ENCODE results near the gene SYT5. TPM values are rescaled to one million over a fixed set of nuclear protein-coding genes. Genes with fewer than 3 reads are reported as not detected.

The SYT5 gene
- total and polyA plus RNA-seq, 2 donors (not counting 3 experiments of a cell fraction or from before 2014, with no cell fraction given), result 0.42 TPM; not detected in 1

GRCh38 chr19:55157064-55157908, 22.8 kb downstream of the SYT5 start, which contains the start of gene TNNI3:
TSS of gene TNNI3 (minus strand) at chr19:55157732. CDS start at chr19:55157589, 143 bp downstream.
- DNase-seq (ENCODE audit: low read depth, low spot score) (no peak), FAIRE-seq (no peak)
- ChIA-PET POLR2A (no interaction called here), CTCF (interaction anchor here (1.3 to 4.6 kb wide), 2 partner anchors 9 to 15 kb away, joined by 3 to 64 read pairs; partner anchors contain the start of gene DNAAF3)
- no peaks in the 10 kb centered on the region for H3K4me1 ChIP-seq (ENCODE audit: control insufficient read depth, extremely low read depth, insufficient read depth, low read length)
- dilution Hi-C loops (cut with MboI; ENCODE audit: extremely low pct_ligation_motif_present, low sequenced_read_pairs), result no loop called here
- BruUV-seq (replicated peaks), result no TSS peak
- intact Hi-C loops (cut with micrococcal nuclease), result no loop called here
- no peaks in the 10 kb centered on the region for H3K9me1 ChIP-seq (replicated peaks; ENCODE audit: control insufficient read depth, extremely low read depth, insufficient read depth, low read length)
- TF ChIP-seq FOS (IDR thresholded peaks at IDR 0.05; ENCODE audit: borderline replicate concordance, insufficient read depth, low read length), result no peak
- TF ChIP-seq, protein P1, sequence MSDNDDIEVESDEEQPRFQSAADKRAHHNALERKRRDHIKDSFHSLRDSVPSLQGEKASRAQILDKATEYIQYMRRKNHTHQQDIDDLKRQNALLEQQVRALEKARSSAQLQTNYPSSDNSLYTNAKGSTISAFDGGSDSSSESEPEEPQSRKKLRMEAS (IDR thresholded peaks at IDR 0.05; ENCODE audit: insufficient read depth, insufficient read length), result no peak
- no peak for TF ChIP-seq JUN (IDR thresholded peaks at IDR 0.05; ENCODE audit: borderline replicate concordance, insufficient read depth, insufficient read length, low read depth)
- TF ChIP-seq MYC (IDR thresholded peaks at IDR 0.05; ENCODE audit: low read depth, low read length), result no peak
- TF ChIP-seq POLR2AphosphoS5 (IDR thresholded peaks at IDR 0.05; ENCODE audit: insufficient read depth, low read depth, low read length), result no peak
- no peak for TF ChIP-seq EZH2 (IDR thresholded peaks at IDR 0.05; ENCODE audit: borderline replicate concordance, low read depth, low read length, severe bottlenecking)
- no peak for TF ChIP-seq POLR2A (IDR thresholded peaks at IDR 0.05; ENCODE audit: low read depth, low read length)
- H3K27ac ChIP-seq (ENCODE audit: insufficient read depth, low read depth, low read length), result no peak within 1 kb of the TSS
- no peak within 1 kb of the TSS for H2AFZ ChIP-seq (ENCODE audit: low read depth, low read length)
- no peak within 1 kb of the TSS for H3K9ac ChIP-seq (replicated peaks; ENCODE audit: extremely low read depth, insufficient read depth, low read length)
- no peaks in the 10 kb centered on the region for H3K36me3 ChIP-seq (ENCODE audit: control insufficient read depth in 2 of 2, extremely low read depth in 1 of 2, insufficient read depth in 2 of 2, low read length in 2 of 2)
- no peak within 1 kb of the TSS for H3K4me3 ChIP-seq (replicated peaks in 1 of 3; ENCODE audit: insufficient read depth in 1 of 3, low read depth in 1 of 3, low read length in 3 of 3)
- no peaks in the 10 kb centered on the region for H3K79me2 ChIP-seq (ENCODE audit: control insufficient read depth, insufficient read depth, low read length)
- no peak within 1 kb of the TSS for H3K4me2 ChIP-seq (ENCODE audit: insufficient read depth, low read length)
- H4K20me1 ChIP-seq (replicated peaks; ENCODE audit: control insufficient read depth, extremely low read depth, insufficient read depth, low read length), result no peaks in the 10 kb centered on the region
- peaks cover 12 to 16% of the 10 kb centered on the region in 2 experiments for H3K27me3 ChIP-seq (ENCODE audit: control insufficient read depth in 2 of 2, insufficient read depth in 2 of 2, low read length in 2 of 2)
- no peaks in the 10 kb centered on the region for H3K9me3 ChIP-seq (replicated peaks; ENCODE audit: control insufficient read depth, insufficient read depth, low read length)

Data from endothelial cell of umbilical vein (primary cell).